DOHH2 (cell line): ENCODE data around the gene SV2C.

Source experiments
- H3F3A ChIP-seq: fragments of 200-600 bp; sonication (generic), shearing (Covaris generic); 2 replicates; pipeline ENCODE4 v1.6.0; 2016; ENCODE audit warnings: antibody characterized with exemption, mild to moderate bottlenecking; ENCODE audit not compliant: control insufficient read depth, insufficient read depth
- H3K27ac ChIP-seq: fragments of 200-600 bp; sonication (generic); 2 replicates; pipeline ENCODE4 v1.5.1; 2014; ENCODE audit warnings: low read depth, mild to moderate bottlenecking, low read length, moderate library complexity
- H3K27me3 ChIP-seq: fragments of 200-600 bp; sonication (generic); 2 replicates; pipeline ENCODE4 v1.6.1; 2014; ENCODE audit warnings: mild to moderate bottlenecking, low read length, mixed read lengths; ENCODE audit not compliant: control insufficient read depth
- H3K36me3 ChIP-seq: fragments of 200-600 bp; sonication (generic); 2 replicates; pipeline ENCODE4 v1.6.1; 2014; ENCODE audit warnings: mild to moderate bottlenecking, low read length, moderate library complexity, mixed read lengths; ENCODE audit not compliant: control insufficient read depth
- H3K4me1 ChIP-seq: fragments of 200-600 bp; sonication (generic); 2 replicates; pipeline ENCODE4 v1.6.1; 2014; ENCODE audit warnings: mild to moderate bottlenecking, low read length, mixed read lengths; ENCODE audit not compliant: control insufficient read depth
- H3K4me2 ChIP-seq: fragments of 200-600 bp; sonication (generic); 2 replicates; pipeline ENCODE4 v1.6.0; 2014; ENCODE audit warnings: mild to moderate bottlenecking, low read length, moderate library complexity
- H3K4me3 ChIP-seq: fragments of 200-600 bp; sonication (generic); 2 replicates; pipeline ENCODE4 v1.5.1; 2014; ENCODE audit warnings: mild to moderate bottlenecking, low read length, mixed read lengths
- H3K79me2 ChIP-seq: fragments of 200-600 bp; sonication (generic); 2 replicates; pipeline ENCODE4 v1.6.1; 2014; ENCODE audit warnings: mild to moderate bottlenecking, low read length, mixed read lengths; ENCODE audit not compliant: control insufficient read depth
- H3K9me2 ChIP-seq: fragments of 200-600 bp; sonication (generic); replicated peaks from 2 replicates; pipeline ENCODE4 v1.6.1; 2014; ENCODE audit warnings: mild to moderate bottlenecking, low read length, mixed read lengths; ENCODE audit not compliant: control insufficient read depth
- H3K9me3 ChIP-seq: fragments of 200-600 bp; sonication (generic); 2 replicates; pipeline ENCODE4 v1.6.1; 2014; ENCODE audit warnings: antibody characterized with exemption, low read length, mixed read lengths; ENCODE audit not compliant: control insufficient read depth, insufficient read depth
- H4K20me1 ChIP-seq: fragments of 200-600 bp; sonication (generic); 2 replicates; pipeline ENCODE4 v1.6.0; 2014; ENCODE audit warnings: low read depth, mild to moderate bottlenecking, antibody characterized with exemption, low read length, moderate library complexity; ENCODE audit not compliant: control insufficient read depth, insufficient read depth
- CTCF ChIP-seq: fragments of 200-600 bp; sonication (generic); IDR thresholded peaks from one replicate; pipeline ENCODE4 v1.5.1; 2014; ENCODE audit warnings: antibody characterized with exemption, mild to moderate bottlenecking, low read depth, low read length; ENCODE audit not compliant: poor library complexity, severe bottlenecking
- EZH2phosphoT487 ChIP-seq: fragments of 200-600 bp; sonication (generic); IDR thresholded peaks from 2 replicates; pipeline ENCODE4 v1.6.1; 2017; ENCODE audit warnings: borderline replicate concordance, mild to moderate bottlenecking, antibody characterized with exemption, low read length, moderate library complexity, mixed read lengths

SV2C gene

GRCh38 chr5:76378355-76378754 is 295.2 kb downstream of the SV2C start:
- Histone ChIP-seq H3K27ac (no peak overlapping the region), H3K4me2 (no peak overlapping the region), H3K27me3 (no peaks in the 10 kb centered on the region), H3K9me2 (no peaks in the 10 kb centered on the region), H3K36me3 (no peaks in the 10 kb centered on the region), H3F3A (peaks cover 6% of the 10 kb centered on the region), H3K4me3 (no peak overlapping the region), H4K20me1 (no peaks in the 10 kb centered on the region), H3K4me1 (peaks cover 66% of the 10 kb centered on the region), H3K9me3 (no peaks in the 10 kb centered on the region), H3K79me2 (no peaks in the 10 kb centered on the region)
- TF ChIP-seq CTCF (no peak), EZH2phosphoT487 (no peak)

- Histone ChIP-seq H3K4me2 (peak overlapping the region; percentile 60), H3K36me3 (no peaks in the 10 kb centered on the region), H3F3A (peaks cover 6% of the 10 kb centered on the region), H3K27ac (no peak overlapping the region), H3K4me3 (peak overlapping the region; percentile 26; the same call in 1 of the 2 replicates), H3K79me2 (no peaks in the 10 kb centered on the region), H3K27me3 (no peaks in the 10 kb centered on the region), H4K20me1 (no peaks in the 10 kb centered on the region), H3K4me1 (peaks cover 59% of the 10 kb centered on the region), H3K9me2 (no peaks in the 10 kb centered on the region), H3K9me3 (no peaks in the 10 kb centered on the region)
- TF ChIP-seq CTCF = no peak
- TF ChIP-seq EZH2phosphoT487 = no peak
These were observed 296.1 kb downstream of the SV2C start for GRCh38 chr5:76379316-76379715.

GRCh38 chr5:76379855-76380254 is 296.7 kb downstream of the SV2C start:
- peak overlapping the region; percentile 60 for H3K4me2 ChIP-seq
- no peak overlapping the region for H3K4me3 ChIP-seq

More at GRCh38 chr5:76379855-76380254, 296.7 kb downstream of the SV2C start:
- Histone ChIP-seq H3K4me1 (peaks cover 53% of the 10 kb centered on the region), H3K27me3 (no peaks in the 10 kb centered on the region), H3K9me3 (no peaks in the 10 kb centered on the region), H3K79me2 (no peaks in the 10 kb centered on the region), H3K9me2 (no peaks in the 10 kb centered on the region), H3K27ac (no peak overlapping the region), H4K20me1 (no peaks in the 10 kb centered on the region), H3F3A (peaks cover 6% of the 10 kb centered on the region), H3K36me3 (no peaks in the 10 kb centered on the region)
- TF ChIP-seq EZH2phosphoT487 (no peak), CTCF (no peak)
